ENCODE measurements around the gene SHC3. TPM values are rescaled to one million over a fixed set of nuclear protein-coding genes. Genes with fewer than 3 reads are reported as not detected.

Gene SHC3
- total and polyA plus RNA-seq, 2 experiments from 2014 or later, result 1.3 to 2.9 TPM

- TF ChIP-seq ZNF462 (CRISPR knock-in tag; IDR thresholded peaks at IDR 0.05), result no peak
These were observed 142.2 kb downstream of the SHC3 start (continued) for GRCh38 chr9:89036383-89036782.

DNA sequence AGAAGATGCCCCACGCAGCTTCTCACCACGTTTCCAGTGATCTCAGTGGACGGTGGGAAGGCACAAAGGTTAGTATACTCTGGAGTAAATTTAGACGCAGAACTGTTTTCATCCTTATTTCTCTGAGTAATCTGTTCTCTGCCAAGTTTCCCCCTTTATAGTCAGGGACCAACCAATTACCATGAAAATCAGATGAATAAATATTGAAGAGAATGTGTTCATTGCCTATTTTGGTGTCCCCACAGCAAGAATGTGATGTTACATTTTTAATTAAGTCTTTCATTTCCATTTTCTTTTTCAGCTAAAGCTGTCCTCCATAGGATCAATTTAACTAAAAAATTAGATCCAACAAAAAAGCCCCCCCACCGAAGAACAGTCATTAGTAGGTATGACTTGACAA, 146.0 kb downstream of the SHC3 start:
- no peak overlapping the region for H3K4me2 ChIP-seq
- H4K20me1 ChIP-seq (replicated peaks; ENCODE audit: insufficient read depth), result no peaks in the 10 kb centered on the region
- H3K36me3 ChIP-seq (ENCODE audit: insufficient read depth), result no peaks in the 10 kb centered on the region
- Mint-ChIP-seq H3K4me3 (no peak overlapping the region), H3K4me1 (no peaks in the 10 kb centered on the region), H3K36me3 (ENCODE audit: low read depth) (peaks cover 9% of the 10 kb centered on the region), H3K27ac (no peak overlapping the region), H3K9me3 (peaks cover 11% of the 10 kb centered on the region; the same call in 1 of the 3 replicates), H3K27me3 (ENCODE audit: insufficient read depth, low read depth, poor library complexity) (peaks cover 2% of the 10 kb centered on the region)
- H3K9me2 ChIP-seq (ENCODE audit: insufficient read depth), result peaks cover 4% of the 10 kb centered on the region; the same call in 1 of the 2 replicates
- H3K4me1 ChIP-seq (ENCODE audit: insufficient read depth), result no peaks in the 10 kb centered on the region
- DNase-seq (ENCODE audit: low spot score) (no peak), ATAC-seq (no peak)
- no peak overlapping the region for H2AFZ ChIP-seq
- no peaks in the 10 kb centered on the region for H3F3A ChIP-seq (replicated peaks; ENCODE audit: low read depth)
- H3K79me2 ChIP-seq (replicated peaks; ENCODE audit: insufficient read depth), result no peaks in the 10 kb centered on the region
- no peak overlapping the region for H3K27ac ChIP-seq (ENCODE audit: low read depth)
- H3K27me3 ChIP-seq (ENCODE audit: insufficient read depth), result no peaks in the 10 kb centered on the region
- no peak overlapping the region for H3K4me3 ChIP-seq
- TF ChIP-seq JUNB (IDR thresholded peaks at IDR 0.05; ENCODE audit: unreplicated experiment) (no peak), ZNF114 (CRISPR knock-in tag; IDR thresholded peaks at IDR 0.05) (no peak), ZNF462 (CRISPR knock-in tag; IDR thresholded peaks at IDR 0.05) (no peak), EZH2phosphoT487 (IDR thresholded peaks at IDR 0.05; ENCODE audit: unreplicated experiment) (no peak), NANOG (IDR thresholded peaks at IDR 0.05; ENCODE audit: borderline replicate concordance) (no peak)
- TF ChIP-seq, protein P1, sequence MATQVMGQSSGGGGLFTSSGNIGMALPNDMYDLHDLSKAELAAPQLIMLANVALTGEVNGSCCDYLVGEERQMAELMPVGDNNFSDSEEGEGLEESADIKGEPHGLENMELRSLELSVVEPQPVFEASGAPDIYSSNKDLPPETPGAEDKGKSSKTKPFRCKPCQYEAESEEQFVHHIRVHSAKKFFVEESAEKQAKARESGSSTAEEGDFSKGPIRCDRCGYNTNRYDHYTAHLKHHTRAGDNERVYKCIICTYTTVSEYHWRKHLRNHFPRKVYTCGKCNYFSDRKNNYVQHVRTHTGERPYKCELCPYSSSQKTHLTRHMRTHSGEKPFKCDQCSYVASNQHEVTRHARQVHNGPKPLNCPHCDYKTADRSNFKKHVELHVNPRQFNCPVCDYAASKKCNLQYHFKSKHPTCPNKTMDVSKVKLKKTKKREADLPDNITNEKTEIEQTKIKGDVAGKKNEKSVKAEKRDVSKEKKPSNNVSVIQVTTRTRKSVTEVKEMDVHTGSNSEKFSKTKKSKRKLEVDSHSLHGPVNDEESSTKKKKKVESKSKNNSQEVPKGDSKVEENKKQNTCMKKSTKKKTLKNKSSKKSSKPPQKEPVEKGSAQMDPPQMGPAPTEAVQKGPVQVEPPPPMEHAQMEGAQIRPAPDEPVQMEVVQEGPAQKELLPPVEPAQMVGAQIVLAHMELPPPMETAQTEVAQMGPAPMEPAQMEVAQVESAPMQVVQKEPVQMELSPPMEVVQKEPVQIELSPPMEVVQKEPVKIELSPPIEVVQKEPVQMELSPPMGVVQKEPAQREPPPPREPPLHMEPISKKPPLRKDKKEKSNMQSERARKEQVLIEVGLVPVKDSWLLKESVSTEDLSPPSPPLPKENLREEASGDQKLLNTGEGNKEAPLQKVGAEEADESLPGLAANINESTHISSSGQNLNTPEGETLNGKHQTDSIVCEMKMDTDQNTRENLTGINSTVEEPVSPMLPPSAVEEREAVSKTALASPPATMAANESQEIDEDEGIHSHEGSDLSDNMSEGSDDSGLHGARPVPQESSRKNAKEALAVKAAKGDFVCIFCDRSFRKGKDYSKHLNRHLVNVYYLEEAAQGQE (IDR thresholded peaks at IDR 0.05; ENCODE audit: unreplicated experiment), result no peak

All from GM23338 (cell line).